Suprapubic skin (tissue), 3 donors: Measurements from ENCODE around the gene COL19A1.

Source experiments
- POLR2A ChIP-seq, 2 donors: fragments of 450-650 bp; IDR thresholded peaks; one replicate each; pipeline ENCODE4 v1.6.1; 2017; ENCODE audit warnings: antibody characterized with exemption in 2 of 2, mild to moderate bottlenecking in 2 of 2, moderate library complexity in 2 of 2
- TF ChIP-seq, protein P1 (sequence below), 2 donors: fragments of 200-600 bp in 1 of 2; fragments of 450-650 bp in 1 of 2; sonication (generic) in 1 of 2; IDR thresholded peaks; one replicate each; pipeline ENCODE4 v1.5.1; 2016 to 2019; ENCODE audit warnings: antibody characterized with exemption in 2 of 2, mild to moderate bottlenecking in 1 of 2, moderate library complexity in 1 of 2

DNA sequence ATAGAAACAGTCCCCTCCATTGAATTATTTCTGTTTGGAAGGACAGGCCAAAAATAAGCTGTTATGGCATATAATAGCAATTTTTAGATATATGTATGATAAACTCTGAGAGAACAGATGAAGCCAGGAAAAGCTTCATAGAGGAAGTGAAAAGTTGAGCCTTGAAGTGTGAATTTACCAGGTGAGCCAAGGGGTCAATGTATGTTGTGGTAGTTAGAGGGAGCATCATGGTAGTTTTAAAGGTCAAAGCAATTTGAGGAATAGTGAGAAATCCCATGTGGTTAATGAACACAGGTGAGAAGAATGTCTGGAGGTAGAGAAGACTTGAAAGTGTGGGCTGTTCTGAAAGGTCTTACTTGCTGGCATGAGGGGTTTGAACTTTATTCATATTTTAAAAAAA is 47.0 kb downstream of the COL19A1 start:
- TF ChIP-seq, protein P1, sequence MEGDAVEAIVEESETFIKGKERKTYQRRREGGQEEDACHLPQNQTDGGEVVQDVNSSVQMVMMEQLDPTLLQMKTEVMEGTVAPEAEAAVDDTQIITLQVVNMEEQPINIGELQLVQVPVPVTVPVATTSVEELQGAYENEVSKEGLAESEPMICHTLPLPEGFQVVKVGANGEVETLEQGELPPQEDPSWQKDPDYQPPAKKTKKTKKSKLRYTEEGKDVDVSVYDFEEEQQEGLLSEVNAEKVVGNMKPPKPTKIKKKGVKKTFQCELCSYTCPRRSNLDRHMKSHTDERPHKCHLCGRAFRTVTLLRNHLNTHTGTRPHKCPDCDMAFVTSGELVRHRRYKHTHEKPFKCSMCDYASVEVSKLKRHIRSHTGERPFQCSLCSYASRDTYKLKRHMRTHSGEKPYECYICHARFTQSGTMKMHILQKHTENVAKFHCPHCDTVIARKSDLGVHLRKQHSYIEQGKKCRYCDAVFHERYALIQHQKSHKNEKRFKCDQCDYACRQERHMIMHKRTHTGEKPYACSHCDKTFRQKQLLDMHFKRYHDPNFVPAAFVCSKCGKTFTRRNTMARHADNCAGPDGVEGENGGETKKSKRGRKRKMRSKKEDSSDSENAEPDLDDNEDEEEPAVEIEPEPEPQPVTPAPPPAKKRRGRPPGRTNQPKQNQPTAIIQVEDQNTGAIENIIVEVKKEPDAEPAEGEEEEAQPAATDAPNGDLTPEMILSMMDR (IDR thresholded peaks at IDR 0.05): no peak
- no peak for TF ChIP-seq POLR2A (IDR thresholded peaks at IDR 0.05)
